GM18526 (cell line): ENCODE results near the gene NOX5.

ENCODE experiments used
- POLR2A ChIP-seq: IDR thresholded peaks from 3 replicates; pipeline ENCODE4 v1.6.1; 2011; ENCODE audit not compliant: insufficient read length; ENCODE audit errors: extremely low read depth

Gene NOX5

DNA sequence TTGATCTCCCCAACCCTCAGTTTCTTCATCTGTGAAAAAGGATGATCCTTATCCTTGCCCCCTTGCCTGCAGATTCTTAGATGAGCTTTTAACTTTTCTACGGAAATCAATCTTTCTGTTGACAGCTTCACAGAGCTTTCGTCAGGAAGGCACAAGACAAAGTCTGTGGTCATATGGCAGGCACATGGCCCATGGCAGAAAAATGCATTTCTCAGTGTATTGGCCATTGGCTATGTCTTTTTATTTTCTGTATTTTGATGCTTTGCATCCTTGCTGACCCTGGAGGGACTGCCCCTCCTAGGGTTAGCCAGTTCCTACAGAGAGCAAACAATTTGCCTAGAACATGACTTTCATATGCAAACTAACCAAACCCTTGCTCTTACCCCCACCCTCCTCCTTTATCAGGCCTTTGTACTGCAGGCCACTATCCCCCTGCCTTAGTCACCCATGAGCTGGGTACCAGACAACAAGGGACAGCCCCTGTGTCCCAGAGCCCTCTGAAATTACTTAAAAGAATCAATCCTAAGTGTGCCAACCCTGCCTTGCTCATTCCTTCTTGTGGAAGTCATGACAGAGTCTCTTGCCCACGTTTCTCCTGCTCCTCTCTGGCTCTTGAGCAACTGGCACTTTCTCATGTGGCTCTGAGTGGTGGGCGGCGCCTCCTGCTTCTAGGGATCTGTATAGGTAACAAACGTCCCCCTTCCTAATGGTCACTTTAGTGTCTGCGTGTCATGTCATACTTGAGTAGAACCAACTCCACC, 24.1 kb upstream of the NOX5 start:
- no peak for TF ChIP-seq POLR2A

DNA sequence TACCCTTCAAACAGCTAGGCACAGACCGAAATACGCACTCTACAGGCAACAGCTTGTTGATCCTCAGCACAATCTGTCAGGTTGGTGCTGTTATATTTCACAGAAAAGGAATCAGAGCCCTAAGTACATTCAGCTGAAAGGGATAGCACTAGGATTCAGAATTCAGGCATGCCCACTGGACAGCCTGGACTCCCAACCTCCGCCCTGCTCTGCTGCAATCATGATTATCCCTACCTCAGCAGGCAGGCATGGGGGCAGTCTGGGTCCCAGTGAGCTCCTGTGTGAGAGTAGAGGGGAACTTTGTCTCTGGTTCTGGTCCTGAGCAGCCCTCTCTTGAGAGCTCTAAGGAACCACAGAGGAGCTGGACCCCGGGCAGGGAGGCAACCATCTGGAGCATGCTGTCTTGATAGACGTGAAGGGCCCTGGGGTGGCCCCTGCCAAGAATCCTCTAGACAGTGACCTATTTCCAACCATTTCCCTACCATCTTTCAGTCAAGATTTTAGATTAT, 23.4 kb upstream of the NOX5 start:
- no peak for TF ChIP-seq POLR2A

DNA sequence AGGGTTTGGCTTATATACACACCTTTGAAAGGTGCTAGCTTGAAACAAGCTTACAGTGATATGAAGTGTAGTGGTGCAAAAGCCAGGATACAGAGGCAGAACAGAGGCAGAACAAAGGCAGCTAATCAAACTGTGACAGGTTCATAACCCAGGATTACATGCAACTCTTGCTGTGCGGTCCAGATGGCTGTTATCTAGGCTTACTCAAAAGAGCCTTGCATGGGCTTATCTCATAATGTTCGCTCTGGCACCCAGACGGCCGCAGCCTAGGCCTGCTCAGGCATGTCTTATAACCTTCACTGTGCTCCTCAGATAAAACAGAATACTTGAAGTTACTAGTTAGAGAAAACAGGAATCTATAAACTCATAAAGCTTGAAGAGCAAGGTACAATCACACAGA, 22.8 kb upstream of the NOX5 start:
- TF ChIP-seq POLR2A = no peak

DNA sequence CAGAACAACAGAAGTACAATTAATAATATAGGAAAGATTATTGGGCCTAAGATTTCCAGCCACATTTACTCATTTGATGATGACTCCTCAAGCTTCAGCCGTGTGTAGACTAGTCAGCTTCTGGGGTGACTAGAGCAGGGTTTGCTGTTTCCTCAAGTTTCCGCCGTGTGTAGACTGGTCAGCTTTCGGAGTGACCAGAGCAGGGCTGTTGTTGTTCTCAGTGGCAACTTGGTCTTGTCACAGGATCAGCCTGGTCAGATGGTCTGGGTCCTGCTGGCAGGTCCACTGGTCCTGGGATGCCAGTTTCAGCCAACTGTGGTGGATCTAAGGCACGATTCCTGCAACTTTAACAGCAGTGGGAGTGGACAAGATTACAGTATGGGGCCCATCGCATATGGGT, 21.8 kb upstream of the NOX5 start:
- TF ChIP-seq POLR2A = no peak

DNA sequence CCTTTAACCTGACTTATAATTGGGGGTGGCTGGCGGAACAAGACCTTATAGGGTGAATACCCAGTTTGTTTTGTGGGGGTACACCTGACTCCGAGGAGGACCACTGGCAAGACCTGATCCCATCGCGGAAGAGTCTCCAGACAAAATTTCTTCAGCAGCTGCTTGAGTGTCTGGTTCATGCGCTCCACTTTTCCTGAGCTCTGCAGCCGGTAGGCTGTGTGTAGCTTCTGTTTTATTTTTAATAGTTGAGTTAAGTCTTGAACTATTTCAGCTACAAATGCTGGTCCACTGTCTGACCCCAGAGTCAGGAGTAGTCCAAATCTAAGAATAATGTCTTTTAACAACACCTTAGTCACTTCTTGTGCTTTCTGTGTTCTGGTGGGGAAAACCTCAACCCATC, 21.2 kb upstream of the NOX5 start:
- TF ChIP-seq POLR2A = no peak

DNA sequence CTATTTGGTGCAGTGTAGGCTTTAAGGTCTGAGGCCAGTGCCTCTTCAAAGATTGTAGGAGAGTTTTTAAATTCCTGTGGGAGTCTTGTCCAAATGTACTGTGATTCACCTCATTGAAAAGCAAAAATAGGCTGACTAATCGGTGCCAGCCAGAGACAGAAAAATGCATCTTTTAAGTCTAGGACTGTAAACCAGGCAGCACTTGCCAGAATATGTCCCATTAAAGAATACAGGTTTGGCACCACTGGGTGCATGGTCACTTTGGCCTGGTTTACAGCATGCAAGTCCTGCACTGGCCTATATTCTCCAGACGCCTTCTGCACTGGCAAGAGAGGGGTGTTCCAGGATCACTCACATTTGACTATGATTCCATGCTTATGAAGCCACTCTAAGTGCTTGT, 20.3 kb upstream of the NOX5 start:
- no peak for TF ChIP-seq POLR2A

DNA sequence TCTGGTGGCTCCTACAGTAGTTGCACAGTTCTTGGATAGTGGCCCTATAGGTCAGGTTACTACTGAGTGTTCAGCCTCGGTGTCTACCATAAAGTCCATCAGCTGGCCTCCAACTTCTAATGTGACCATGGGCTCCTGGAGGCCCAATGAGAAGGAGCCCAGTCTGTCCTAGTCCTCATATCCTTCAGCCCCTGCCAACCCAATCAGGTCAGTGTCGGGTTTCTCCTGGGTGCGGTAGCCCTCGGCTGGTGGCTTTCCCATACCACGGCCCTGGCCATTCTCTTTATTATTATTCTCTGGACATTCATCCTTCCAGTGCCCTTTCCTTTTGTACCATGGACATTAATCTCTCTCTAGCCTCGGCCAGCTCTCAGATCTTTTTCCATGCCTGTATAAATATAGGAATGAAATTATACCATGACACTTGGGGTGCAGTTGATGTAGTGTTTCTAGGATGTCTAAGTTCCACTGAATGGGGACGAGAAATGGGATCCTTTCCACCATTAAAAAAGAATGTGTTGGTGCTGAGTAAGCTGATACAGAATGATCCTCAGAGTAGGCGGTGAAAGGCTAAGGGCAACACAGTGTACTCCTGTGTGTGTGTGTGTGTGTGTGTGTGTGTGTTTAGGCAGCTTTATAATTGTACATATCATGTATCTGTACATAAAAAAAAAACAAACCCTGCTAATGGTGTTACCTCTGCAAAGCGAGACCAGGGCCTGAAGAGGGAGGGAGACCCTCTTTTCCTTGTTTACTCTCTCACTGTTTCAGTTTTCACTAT, 19.3 kb upstream of the NOX5 start:
- no peak for TF ChIP-seq POLR2A

DNA sequence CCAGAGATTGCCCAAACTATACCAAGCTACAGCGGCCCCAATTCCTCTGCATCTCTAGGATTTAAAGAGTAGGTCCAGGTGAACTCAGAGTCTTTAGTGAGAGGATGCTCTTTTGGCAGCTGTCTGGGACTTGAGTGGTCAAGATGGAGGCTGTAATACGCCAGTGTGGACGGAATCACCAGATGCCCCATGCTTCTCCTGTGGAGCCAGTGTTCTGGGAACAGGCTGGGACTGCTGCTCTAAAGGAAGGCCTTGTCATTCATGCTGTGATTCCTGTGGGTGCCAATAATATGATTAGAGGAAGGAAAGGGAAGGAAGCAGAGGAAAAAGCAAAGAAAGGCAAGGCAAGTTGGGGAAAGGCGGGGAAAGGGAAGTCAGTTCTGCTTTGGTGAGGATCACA, 17.4 kb upstream of the NOX5 start:
- TF ChIP-seq POLR2A = no peak

DNA sequence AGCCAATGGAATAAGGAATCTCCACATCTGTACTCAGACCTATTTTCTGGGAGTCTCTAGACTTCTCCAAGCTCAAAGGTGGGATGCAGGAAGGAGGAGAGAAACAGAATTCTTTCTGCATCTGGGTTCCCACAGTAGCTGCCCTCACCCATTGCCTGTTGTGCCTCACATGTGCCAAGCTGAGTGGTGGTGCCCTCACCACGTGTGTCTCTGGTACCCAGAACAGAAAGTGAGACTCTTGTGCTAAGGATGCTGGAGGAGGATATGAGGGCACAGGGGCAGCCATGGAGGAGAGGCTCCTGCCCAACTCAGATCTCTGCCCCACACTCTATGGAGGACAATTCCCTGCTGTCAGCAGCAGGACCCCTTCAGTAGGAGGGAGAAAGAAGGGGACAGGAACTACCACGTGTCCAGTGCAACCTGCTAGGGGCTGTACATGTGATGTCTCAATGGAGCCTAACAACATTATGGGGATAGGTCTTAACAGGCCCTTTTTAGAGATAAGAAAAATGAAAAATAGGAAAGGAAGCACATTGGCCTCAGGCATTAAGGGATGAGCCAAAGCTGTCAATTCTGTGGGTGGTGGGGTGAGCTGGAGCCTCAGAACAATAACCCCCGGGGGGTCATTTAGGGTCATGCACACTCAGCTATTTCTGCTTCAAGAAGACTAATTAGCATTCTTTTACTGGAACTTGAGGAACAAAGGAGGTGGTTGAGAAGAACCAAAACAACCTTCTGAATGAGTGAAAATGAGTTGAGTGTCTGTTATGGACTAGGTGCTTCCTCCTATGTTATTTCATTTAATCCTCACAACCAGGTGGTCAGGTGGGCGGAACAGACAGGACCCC, 16.3 kb upstream of the NOX5 start:
- TF ChIP-seq POLR2A = no peak

DNA sequence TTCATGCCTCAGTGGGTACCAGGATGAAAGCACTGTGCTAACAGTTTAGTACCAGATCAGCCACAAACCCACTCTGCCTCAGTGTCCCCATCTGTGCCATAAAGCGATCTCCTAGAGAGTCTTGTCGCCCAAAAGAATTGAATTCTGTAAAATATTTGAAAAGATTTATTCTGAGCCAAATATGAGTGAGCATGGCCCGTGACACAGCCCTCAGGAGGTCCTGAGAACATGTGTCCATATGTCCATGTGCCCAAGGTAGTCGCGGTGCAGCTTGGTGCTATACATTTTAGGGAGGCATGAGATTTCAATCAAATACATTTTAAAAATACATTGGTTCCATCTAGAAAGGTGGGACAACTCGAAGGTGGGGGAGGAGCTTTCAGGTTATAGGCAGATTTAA, 15.4 kb upstream of the NOX5 start:
- TF ChIP-seq POLR2A = no peak

DNA sequence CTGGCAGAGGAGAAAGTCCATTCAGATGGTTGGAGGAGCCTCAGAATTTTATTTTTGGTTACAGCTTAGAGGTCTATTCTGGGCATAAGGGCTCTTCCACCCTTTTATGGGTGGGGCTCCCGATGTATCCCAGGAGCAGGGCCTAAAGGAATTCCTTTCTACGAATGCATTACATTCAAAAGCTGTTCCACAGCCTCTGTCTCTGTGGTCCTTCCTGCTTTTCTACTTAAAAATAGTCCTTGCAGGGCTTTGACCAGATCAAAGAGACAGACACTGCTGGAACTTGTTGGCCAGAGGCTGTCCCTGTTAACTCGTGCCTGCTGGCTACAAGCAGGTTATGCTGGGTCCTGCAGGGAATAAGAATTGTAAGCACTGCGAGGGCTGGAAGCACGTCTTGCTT, 14.4 kb upstream of the NOX5 start:
- TF ChIP-seq POLR2A = no peak

DNA sequence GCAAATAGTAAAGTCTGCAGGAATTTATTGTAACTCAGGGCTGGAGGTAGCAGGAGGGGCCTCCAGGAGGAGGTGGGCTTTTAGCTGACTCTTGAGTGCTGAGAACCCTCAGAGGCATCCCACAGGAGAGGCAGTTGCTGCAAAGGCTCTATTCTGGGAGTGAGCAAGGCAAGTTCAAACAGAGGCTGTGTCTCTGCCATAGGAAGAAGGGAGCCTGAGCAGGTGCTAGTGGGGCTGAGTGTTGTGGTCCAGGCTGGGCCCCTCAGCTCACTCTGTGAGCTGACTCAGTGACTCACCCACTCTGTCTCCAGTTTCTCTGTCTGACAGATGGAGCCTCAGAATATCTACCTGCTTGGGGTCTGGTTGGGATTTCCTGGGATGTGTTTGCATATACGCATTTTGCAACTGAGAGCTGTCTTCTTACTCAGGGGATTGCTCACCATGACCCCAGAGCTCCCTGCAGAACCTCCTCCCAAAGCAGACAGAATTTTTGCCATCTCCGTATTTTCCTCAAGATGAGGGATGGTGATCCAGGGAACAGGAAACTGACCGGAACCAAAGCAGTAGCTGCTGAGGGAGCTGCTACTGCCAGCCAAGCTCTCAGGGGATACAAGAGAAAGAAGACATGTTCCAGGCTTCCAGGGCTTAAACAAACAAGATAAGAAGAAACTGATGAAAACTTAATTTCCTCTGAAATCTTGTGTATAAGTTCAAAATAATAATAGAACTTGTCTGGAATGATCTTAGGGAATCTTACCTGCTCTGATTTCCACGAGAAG, 13.6 kb upstream of the NOX5 start:
- no peak for TF ChIP-seq POLR2A

DNA sequence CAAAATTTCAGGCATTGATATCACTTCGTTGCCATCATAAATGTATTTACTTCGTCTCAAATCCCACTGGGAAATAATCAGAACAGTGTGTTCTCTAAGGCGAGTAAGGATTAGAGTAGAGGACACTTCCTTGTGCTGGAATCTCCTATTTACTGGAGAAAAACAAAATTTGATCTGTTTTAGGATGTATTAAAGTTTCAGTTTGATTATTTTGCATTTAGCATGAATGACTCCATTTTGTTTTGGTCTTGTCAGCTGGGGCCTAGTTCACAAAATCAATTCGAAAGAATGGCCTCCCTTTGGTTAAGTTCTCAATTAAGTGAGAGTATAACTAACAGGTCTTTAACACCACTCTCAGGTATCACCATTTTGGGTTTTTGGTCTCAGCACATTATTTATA, 11.7 kb upstream of the NOX5 start:
- no peak for TF ChIP-seq POLR2A

DNA sequence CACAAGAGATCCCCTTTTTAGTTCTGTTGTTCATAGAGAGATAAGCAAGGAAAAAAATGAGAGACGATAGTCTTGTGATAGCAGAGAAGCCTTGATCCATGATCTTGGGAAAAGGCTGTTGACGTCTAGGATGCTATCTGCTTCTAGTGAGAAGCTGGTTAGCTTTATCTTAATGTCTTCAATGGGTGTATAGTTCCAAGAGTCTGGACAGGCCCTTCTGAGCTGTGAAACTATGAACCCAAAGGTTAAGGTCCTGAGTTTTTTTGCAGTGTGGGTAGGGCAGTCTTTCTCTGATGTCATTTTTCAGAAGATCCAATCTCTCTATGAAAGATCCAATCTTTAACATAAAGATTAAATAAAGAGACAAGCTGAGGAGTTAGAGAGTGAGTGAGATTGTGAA, 10.5 kb upstream of the NOX5 start:
- TF ChIP-seq POLR2A = no peak

DNA sequence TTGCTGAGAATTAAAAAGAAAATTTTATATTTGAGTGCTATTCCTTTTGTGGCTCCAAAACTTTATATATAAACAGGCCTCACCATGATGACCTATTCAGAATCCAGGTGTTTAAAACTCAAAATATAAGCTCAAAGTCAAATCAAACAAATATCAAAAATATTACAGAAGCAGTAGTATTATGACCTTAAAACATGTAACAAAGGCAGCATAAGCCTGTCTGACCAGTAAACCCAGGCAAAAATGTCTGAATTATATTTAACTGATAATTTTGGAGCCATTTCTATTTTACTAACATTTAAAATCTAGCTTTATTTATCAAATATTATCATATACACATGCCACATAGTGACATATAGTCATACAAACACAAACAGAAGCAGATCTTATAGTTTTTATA, 6.4 kb upstream of the NOX5 start:
- no peak for TF ChIP-seq POLR2A
